Peyer's patch (tissue), 4 donors: ENCODE measurements around the gene POLR2M.

Source experiments
- POLR2A ChIP-seq, 2 donors: fragments of 450-650 bp; IDR thresholded peaks; one replicate each; pipeline ENCODE4 v1.5.1; 2017; ENCODE audit warnings: antibody characterized with exemption in 2 of 2, mild to moderate bottlenecking in 2 of 2, moderate library complexity in 2 of 2
- TF ChIP-seq, protein P1 (sequence below), 6 experiments: fragments of 450-650 bp in 4 of 6; fragments of 200-600 bp in 2 of 6; sonication (generic) in 1 of 6; IDR thresholded peaks; one replicate each; pipeline ENCODE4 v1.5.1; 2017 to 2019; ENCODE audit warnings: antibody characterized with exemption in 6 of 6, mild to moderate bottlenecking in 3 of 6, moderate library complexity in 1 of 6

DNA sequence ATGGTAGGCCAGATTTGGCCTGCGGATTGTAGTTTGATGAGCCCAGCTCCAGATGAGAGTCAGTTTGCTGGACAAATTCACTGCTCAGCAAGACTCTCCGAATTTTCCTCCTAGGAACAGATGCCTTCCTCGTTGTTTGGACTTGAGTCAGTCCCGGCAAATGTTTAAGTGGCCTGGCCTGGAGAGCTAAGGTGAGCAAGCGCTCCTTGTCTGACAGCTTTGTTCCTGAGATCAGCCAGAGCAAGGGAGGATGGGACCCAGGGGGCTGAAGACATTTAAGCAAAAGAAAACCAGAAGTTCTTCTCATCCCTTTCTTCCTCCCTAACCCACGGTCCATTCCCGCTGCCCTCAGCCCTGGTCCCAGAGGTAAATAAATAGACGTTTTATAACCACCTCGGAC is 40.3 kb downstream of the POLR2M start:
- TF ChIP-seq, protein P1, sequence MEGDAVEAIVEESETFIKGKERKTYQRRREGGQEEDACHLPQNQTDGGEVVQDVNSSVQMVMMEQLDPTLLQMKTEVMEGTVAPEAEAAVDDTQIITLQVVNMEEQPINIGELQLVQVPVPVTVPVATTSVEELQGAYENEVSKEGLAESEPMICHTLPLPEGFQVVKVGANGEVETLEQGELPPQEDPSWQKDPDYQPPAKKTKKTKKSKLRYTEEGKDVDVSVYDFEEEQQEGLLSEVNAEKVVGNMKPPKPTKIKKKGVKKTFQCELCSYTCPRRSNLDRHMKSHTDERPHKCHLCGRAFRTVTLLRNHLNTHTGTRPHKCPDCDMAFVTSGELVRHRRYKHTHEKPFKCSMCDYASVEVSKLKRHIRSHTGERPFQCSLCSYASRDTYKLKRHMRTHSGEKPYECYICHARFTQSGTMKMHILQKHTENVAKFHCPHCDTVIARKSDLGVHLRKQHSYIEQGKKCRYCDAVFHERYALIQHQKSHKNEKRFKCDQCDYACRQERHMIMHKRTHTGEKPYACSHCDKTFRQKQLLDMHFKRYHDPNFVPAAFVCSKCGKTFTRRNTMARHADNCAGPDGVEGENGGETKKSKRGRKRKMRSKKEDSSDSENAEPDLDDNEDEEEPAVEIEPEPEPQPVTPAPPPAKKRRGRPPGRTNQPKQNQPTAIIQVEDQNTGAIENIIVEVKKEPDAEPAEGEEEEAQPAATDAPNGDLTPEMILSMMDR (IDR thresholded peaks at IDR 0.05) = no peak
- TF ChIP-seq POLR2A (IDR thresholded peaks at IDR 0.05) = no peak
